GM12874 (cell line): Measurements from ENCODE around the gene PRCD.

ENCODE experiments used
- CTCF ChIP-seq: IDR thresholded peaks from 2 replicates; pipeline ENCODE4 v1.5.1; 2011; ENCODE audit warnings: low read depth, mild to moderate bottlenecking, control low read depth, low read length, moderate library complexity; ENCODE audit not compliant: insufficient read depth

Gene PRCD

GRCh38 chr17:76543826-76544545 lies 4.1 kb downstream of the PRCD start:
- no peak for TF ChIP-seq CTCF

GRCh38 chr17:76544546-76545365 lies 4.9 kb downstream of the PRCD start:
- TF ChIP-seq CTCF = no peak

GRCh38 chr17:76545918-76546555 lies 6.2 kb downstream of the PRCD start:
- TF ChIP-seq CTCF = no peak

- TF ChIP-seq CTCF = no peak
These were observed 6.8 kb downstream of the PRCD start for GRCh38 chr17:76546556-76547182.

- peak; percentile 77 for TF ChIP-seq CTCF
These were observed 7.4 kb downstream of the PRCD start for GRCh38 chr17:76547183-76547641.

- TF ChIP-seq CTCF = no peak
These were observed 7.9 kb downstream of the PRCD start for GRCh38 chr17:76547642-76548202.
